Liver (tissue), 1 donor: ENCODE data around the gene CPEB1.

Source experiments
- ZBTB33 ChIP-seq: IDR thresholded peaks from 2 replicates; pipeline ENCODE4 v1.6.1; 2016; ENCODE audit warnings: antibody characterized with exemption
- TF ChIP-seq, protein P1 (sequence below): IDR thresholded peaks from 2 replicates; pipeline ENCODE4 v1.6.1; 2016; ENCODE audit warnings: antibody characterized with exemption, mild to moderate bottlenecking

DNA sequence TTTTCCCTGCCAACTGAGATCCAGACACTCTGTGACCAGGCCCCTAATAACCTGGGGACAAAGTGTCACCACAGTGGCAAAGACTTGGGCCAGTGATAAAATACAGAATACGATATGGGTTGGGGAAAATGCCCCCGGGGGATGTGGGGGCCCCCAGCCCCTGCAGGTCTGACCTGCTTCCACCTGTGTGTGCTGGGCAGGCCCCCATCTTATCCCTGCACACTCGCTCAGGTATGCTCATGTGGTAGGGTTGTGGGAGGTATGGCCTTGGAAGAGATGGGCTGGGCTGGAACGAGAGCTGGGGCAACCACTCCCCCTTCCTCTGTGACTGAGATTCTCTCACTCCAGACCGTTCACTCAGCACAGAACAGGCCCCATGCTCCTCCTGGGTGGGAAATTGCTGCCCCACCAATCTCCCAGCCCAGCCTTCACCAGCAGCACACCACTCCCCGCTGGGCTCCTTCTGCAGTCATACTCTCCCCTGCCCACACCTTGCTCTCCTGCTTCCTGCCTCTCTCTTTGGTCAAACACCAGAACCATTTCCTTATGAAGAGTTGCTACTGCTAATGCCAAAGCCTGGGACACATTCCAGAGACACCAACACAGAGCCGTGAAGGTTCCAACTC, 9.6 kb upstream of the CPEB1 start:
- TF ChIP-seq ZBTB33 = no peak
- TF ChIP-seq, protein P1, sequence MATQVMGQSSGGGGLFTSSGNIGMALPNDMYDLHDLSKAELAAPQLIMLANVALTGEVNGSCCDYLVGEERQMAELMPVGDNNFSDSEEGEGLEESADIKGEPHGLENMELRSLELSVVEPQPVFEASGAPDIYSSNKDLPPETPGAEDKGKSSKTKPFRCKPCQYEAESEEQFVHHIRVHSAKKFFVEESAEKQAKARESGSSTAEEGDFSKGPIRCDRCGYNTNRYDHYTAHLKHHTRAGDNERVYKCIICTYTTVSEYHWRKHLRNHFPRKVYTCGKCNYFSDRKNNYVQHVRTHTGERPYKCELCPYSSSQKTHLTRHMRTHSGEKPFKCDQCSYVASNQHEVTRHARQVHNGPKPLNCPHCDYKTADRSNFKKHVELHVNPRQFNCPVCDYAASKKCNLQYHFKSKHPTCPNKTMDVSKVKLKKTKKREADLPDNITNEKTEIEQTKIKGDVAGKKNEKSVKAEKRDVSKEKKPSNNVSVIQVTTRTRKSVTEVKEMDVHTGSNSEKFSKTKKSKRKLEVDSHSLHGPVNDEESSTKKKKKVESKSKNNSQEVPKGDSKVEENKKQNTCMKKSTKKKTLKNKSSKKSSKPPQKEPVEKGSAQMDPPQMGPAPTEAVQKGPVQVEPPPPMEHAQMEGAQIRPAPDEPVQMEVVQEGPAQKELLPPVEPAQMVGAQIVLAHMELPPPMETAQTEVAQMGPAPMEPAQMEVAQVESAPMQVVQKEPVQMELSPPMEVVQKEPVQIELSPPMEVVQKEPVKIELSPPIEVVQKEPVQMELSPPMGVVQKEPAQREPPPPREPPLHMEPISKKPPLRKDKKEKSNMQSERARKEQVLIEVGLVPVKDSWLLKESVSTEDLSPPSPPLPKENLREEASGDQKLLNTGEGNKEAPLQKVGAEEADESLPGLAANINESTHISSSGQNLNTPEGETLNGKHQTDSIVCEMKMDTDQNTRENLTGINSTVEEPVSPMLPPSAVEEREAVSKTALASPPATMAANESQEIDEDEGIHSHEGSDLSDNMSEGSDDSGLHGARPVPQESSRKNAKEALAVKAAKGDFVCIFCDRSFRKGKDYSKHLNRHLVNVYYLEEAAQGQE = no peak
